ENCODE results near the gene COLEC12.

Gene COLEC12

GRCh38 chr18:505483-506122, 5.1 kb upstream of the COLEC12 start:
- DNase-seq (ENCODE audit: low read depth) = no peak

- DNase-seq (ENCODE audit: low read depth) = no peak
Measured at GRCh38 chr18:501406-501714, 859 bp upstream of the COLEC12 start.

- DNase-seq (ENCODE audit: low read depth) = no peak
Measured at GRCh38 chr18:499776-500631, 497 bp downstream of the COLEC12 start.

GRCh38 chr18:498931-499775, 1.3 kb downstream of the COLEC12 start:
- DNase-seq (ENCODE audit: low read depth) = no peak

- no peak for DNase-seq (ENCODE audit: low read depth)
Measured at GRCh38 chr18:497688-498087, 2.8 kb downstream of the COLEC12 start.

GRCh38 chr18:495452-495851, 5.0 kb downstream of the COLEC12 start:
- no peak for DNase-seq (ENCODE audit: low read depth)

- no peak for DNase-seq (ENCODE audit: low read depth)
Measured at GRCh38 chr18:495017-495416, 5.5 kb downstream of the COLEC12 start.

- DNase-seq (ENCODE audit: low read depth) = no peak
Measured at GRCh38 chr18:493986-494983, 6.2 kb downstream of the COLEC12 start.

- DNase-seq (ENCODE audit: low read depth) = no peak
Measured at GRCh38 chr18:492451-492850, 8.1 kb downstream of the COLEC12 start.

GRCh38 chr18:490624-491023, 9.9 kb downstream of the COLEC12 start:
- DNase-seq (ENCODE audit: low read depth) = no peak

GRCh38 chr18:490024-490366, 10.5 kb downstream of the COLEC12 start:
- no peak for DNase-seq (ENCODE audit: low read depth)

GRCh38 chr18:489244-490023, 11.1 kb downstream of the COLEC12 start:
- DNase-seq (ENCODE audit: low read depth) = no peak

- no peak for DNase-seq (ENCODE audit: low read depth)
Measured at GRCh38 chr18:486929-487740, 13.4 kb downstream of the COLEC12 start.

- DNase-seq (ENCODE audit: low read depth) = no peak
Measured at GRCh38 chr18:484749-485464, 15.6 kb downstream of the COLEC12 start.

GRCh38 chr18:478681-479080, 21.8 kb downstream of the COLEC12 start:
- DNase-seq (ENCODE audit: low read depth) = no peak

GRCh38 chr18:477565-477964, 22.9 kb downstream of the COLEC12 start:
- no peak for DNase-seq (ENCODE audit: low read depth)

- DNase-seq (ENCODE audit: low read depth) = no peak
Measured at GRCh38 chr18:476251-476664, 24.2 kb downstream of the COLEC12 start.

- DNase-seq (ENCODE audit: low read depth) = no peak
Measured at GRCh38 chr18:475202-476031, 25.1 kb downstream of the COLEC12 start.

Data from stimulated activated CD8-positive, alpha-beta memory T cell treated with anti-CD3 and anti-CD28 coated beads, Interleukin-15, amount 100 ng/mL, for 1 hour (primary cell).